ENCODE data around the gene DSTN. TPM values are rescaled to one million over a fixed set of nuclear protein-coding genes. Genes with fewer than 3 reads are reported as not detected.

The DSTN gene
- 100 to 1,000 TPM; 266 to 374 TPM for total RNA-seq
- long read RNA-seq, transcript DSTN-201 (4 exons, 3,617 nt): major isoform, 463 of 530 reads
- long read RNA-seq, partial matches to known transcripts: 49 of 530 reads
- long read RNA-seq, other reads (novel, unspliced or antisense): 14 of 530 reads

DNA sequence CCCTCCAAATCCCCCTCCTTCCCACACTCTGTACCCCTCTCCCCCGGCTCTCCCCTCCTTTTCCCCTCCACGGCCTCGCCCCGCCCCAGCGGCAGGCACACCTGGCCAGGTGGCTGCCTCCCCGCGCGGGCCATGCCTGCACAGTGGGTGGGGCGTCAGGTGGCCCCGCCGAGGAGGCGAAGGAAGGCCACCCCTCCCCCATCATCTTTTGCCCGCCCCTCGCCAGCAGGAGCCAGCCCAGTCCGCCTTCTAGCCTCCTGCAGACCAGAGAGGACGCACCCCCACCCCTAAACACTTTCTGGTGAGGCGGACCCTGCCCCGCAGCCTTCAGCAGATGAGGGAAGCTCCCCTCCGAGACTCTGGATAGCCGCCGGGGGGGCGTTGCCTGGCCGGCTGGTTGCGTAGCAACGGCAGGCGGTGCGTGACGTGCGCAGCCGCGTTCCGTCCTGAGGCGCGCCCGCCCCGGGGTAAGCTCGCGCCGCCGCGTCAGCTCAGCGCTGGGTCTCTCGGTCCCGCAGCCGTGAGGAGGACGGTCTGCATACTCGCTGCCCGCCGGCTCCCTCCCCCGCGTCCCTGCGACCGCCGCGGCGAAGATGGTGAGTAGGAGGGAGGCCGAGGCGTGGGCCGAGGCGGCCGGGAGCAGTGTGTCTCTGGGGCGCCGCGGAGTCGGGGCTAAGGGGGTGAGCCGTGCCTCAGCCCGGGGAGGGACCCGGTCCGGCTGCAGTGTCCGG is at the start of gene DSTN:
Gene DSTN, plus strand, starts transcription at position 460 of the 731 bp plus-strand sequence. Its CDS starts 134 bp downstream, at position 594.
- intact Hi-C loops (cut with DNase I, micrococcal nuclease): no loop called here
- DNase-seq (peak; percentile 92 to 94), ATAC-seq (peak; percentile 80)

GRCh38 chr20:17520583-17520982 is 49.3 kb upstream of the DSTN start:
- ATAC-seq (no peak), DNase-seq (no peak)
- intact Hi-C loops (cut with DNase I, micrococcal nuclease): no loop called here

GRCh38 chr20:17522528-17522927 is 47.3 kb upstream of the DSTN start:
- intact Hi-C loops (cut with DNase I, micrococcal nuclease): no loop called here
- no peak for ATAC-seq
- no peak for DNase-seq

DNA sequence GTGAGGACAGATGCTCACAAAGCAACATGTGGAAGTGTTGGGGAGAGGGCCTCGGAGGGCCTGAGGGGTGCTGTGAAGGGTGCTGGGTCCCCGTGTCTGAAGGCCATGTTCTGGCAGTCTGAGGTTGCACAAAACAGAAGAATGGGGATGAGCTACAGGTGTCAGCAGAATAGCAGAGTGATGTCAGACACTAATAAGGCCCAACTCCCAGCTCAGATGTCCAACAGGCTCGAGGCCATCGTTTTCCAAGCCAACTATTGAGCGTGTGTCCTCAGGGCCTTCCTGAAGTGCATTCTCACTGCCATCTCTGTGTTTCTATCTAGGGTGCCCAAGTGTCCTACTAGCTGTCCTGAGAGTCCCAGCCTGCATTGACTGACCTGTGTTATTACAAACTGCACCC is 46.5 kb upstream of the DSTN start:
- ATAC-seq (no peak), DNase-seq (no peak)
- intact Hi-C loops (cut with DNase I, micrococcal nuclease): no loop called here

GRCh38 chr20:17524560-17524959 is 45.3 kb upstream of the DSTN start:
- no peak for ATAC-seq
- no peak for DNase-seq
- intact Hi-C loops (cut with DNase I, micrococcal nuclease): no loop called here

DNA sequence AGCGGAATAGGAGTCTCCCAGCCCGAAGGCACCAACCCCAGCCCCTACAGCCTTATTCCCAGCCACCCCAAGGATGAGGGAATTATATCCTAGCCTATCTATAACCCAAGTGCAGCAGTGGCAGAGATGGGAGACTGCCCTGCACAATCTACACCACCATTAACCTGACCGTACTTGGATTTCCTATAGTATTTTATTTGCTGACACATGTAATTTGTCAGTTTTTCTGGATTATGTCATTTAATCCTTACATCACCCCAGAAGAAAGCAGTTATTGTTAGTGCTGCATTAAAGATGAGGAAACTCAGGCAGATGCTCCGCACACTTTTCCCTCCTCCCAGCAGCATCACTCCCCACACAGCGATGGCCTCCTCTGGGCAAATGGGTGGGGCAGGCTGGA is 44.7 kb upstream of the DSTN start:
- ATAC-seq: no peak
- intact Hi-C loops (cut with DNase I, micrococcal nuclease): no loop called here

GRCh38 chr20:17525650-17526049 is 44.2 kb upstream of the DSTN start:
- intact Hi-C loops (cut with DNase I, micrococcal nuclease): no loop called here
- ATAC-seq (peak; percentile 84), DNase-seq (no peak)

More for the DNA sequence above, 44.7 kb upstream of the DSTN start:
- DNase-seq: no peak

- ATAC-seq (no peak), DNase-seq (no peak)
- intact Hi-C loops (cut with DNase I, micrococcal nuclease): no loop called here
These were observed 40.3 kb upstream of the DSTN start for GRCh38 chr20:17529586-17529985.

DNA sequence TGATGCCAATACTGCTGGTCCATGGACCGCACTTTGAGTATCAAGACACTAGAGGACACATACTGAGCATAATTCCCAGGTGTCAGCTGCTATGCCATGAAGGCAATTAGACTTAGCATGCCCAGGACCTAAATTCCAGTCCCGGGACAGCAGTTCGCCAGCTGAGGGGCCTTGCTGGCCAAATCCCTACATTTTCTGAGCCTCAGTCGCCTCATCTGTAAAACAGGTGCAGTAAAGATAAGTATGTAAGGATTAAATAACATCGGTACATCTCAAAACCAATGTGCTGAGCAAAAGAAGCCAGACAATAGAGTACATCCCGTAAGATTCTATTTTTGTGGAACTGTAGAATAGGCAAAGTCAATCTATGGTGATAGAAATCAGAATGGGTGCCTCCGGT is 39.7 kb upstream of the DSTN start:
- DNase-seq (no peak), ATAC-seq (no peak)
- intact Hi-C loops (cut with DNase I, micrococcal nuclease): loop anchor here in 1 of 2 donors (10.0 kb wide), 1 partner anchor 85 kb away; no protein-coding TSS in a partner anchor

GRCh38 chr20:17530716-17531664 is 38.9 kb upstream of the DSTN start, which contains the start of gene BFSP1:
TSS of gene BFSP1 (minus strand) at chr20:17531379. CDS start at chr20:17531329, 50 bp downstream.
- peak; percentile 79 for ATAC-seq
- intact Hi-C loops (cut with DNase I, micrococcal nuclease): loop anchor here in 1 of 2 donors (10.0 kb wide), 1 partner anchor 84 kb away; no protein-coding TSS in a partner anchor
- peak; percentile 64 to 76 for DNase-seq

GRCh38 chr20:17531665-17532025 is 38.2 kb upstream of the DSTN start:
- ATAC-seq: no peak
- DNase-seq: no peak
- intact Hi-C loops (cut with DNase I, micrococcal nuclease): loop anchor here in 1 of 2 donors (10.0 kb wide), 1 partner anchor 83 kb away; no protein-coding TSS in a partner anchor

GRCh38 chr20:17533396-17533795 is 36.5 kb upstream of the DSTN start:
- ATAC-seq: no peak
- intact Hi-C loops (cut with DNase I, micrococcal nuclease): loop anchor here in 1 of 2 donors (10.0 kb wide), 1 partner anchor 81 kb away; no protein-coding TSS in a partner anchor
- no peak for DNase-seq

- intact Hi-C loops (cut with DNase I, micrococcal nuclease): loop anchor here in 1 of 2 donors (10.0 kb wide), 1 partner anchor 81 kb away; no protein-coding TSS in a partner anchor
- ATAC-seq (no peak), DNase-seq (no peak)
These were observed 35.8 kb upstream of the DSTN start for GRCh38 chr20:17534077-17534476.

DNA sequence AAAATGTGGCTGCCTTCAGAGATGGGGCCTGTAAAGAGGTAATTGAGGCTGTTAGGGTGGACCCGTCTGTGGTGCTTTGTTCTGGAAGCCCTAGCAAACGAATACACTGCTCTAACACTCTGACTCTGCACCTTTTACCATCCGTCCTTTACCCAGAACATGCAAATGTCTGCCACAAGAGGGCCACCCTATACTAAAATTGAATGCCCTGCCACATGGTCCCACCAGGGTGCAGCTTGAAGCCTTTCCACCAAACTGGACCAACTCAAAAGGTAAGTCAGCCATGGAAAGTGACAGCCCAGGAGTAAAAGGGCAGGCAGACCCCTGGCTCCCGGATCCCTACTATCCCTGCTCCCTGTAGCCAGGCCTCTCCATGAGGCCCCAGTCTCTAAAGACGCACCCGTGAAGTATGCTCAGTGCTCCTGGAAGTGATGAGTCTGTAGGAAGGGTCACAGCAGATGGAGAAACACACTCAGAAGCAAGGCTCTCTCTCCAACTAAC is 32.9 kb upstream of the DSTN start:
- intact Hi-C loops (cut with DNase I, micrococcal nuclease): loop anchor here (5.0 to 10.0 kb wide), 3 partner anchors 65 to 80 kb away; no protein-coding TSS in a partner anchor
- peak; percentile 95 for ATAC-seq
- DNase-seq: peak; percentile 58 to 73

DNA sequence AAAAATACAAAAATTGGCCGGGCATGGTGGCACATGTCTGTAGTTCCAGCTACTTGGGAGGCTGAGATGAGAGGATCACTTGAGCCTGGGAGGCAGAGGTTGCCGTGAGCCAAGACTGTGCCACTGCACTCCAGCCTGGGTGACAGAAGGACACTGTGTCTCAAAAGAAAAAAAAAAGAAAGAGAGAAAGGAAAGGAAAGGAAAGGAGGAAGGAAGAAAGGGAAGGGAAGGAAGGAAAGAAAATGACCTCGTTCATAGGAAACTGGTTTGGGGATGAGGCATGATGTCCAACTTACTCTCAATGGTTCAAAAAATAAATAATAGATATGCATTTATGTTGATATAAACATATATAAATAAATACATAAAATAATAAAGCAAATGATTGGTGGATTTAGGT is 31.9 kb upstream of the DSTN start:
- no peak for ATAC-seq
- no peak for DNase-seq
- intact Hi-C loops (cut with DNase I, micrococcal nuclease): loop anchor here (5.0 to 10.0 kb wide), 3 partner anchors 64 to 79 kb away; no protein-coding TSS in a partner anchor

DNA sequence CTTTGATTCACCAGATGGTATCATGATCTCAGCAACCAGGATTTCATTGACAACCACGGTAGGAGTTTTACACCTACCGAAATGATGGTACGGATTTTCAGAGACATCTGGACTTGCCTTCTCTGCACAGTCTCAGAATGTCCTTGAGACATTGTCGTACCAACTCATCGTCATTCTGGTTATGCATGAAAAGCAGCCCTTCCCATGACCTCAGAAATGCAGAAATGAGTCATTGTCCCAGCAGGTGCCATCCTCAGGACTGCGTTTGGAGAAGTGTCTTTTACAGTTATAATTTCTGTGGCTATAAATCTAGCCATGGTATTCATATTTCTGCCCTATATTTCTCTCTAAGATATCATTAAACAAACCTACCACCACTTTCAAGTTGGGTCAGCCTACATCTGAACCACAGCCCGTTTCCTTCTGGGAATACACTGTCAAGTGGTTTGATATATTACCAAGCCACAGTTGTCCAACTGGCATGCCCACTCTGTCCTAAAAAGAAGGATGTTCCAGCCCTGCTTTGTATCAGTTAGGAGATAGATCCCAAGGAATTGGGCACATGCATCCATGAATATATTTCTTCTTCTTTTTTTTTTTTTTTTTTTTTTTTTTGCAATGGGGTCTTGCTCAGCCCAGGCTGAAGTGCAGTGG is 31.2 kb upstream of the DSTN start:
- DNase-seq: no peak
- intact Hi-C loops (cut with DNase I, micrococcal nuclease): loop anchor here (5.0 to 10.0 kb wide), 3 partner anchors 64 to 79 kb away; no protein-coding TSS in a partner anchor
- no peak for ATAC-seq

DNA sequence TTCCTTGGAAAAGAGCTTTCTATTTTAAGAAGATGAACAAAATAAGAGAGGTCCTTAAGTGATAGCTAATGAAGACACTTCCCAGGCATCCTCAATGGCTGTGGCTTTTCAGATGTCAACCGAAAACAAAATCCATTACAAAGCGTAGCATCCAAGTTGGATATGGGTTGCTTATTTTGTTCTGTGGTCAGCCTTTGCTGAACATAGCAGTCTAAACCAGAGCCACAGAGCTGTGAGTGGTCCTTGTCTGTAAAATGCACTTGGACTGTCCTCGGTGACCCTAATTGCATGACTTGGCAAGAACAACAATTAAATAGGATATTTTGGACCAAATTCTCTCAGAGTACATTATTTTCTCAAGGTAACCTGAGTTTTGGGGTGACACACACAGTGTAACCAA is 28.3 kb upstream of the DSTN start:
- ATAC-seq: no peak
- no peak for DNase-seq
- intact Hi-C loops (cut with DNase I, micrococcal nuclease): no loop called here

DNA sequence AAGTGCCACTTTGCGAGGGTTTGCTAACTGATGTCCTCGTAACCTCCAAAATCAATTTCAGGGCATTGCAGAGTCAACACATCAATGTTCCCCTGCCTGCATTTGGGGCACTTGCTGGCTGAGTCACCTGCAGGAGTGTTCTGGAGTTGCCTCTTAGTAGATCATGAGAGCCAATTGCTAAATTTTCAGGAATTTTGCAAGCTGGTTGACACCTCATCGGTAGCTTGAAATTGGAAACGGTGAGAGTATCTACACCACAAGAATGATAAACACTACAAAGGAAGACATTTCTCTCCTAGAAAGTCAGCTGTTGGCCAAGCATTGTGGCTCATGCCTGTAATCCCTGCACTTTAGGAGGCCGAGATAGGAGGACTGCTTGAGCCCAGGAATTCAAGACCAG is 27.9 kb upstream of the DSTN start:
- no peak for DNase-seq
- intact Hi-C loops (cut with DNase I, micrococcal nuclease): no loop called here
- no peak for ATAC-seq
